A549 treated with DMSO at 1 μM for 4 hours (cell line): ENCODE results near the gene RTF2. TPM values are rescaled to one million over a fixed set of nuclear protein-coding genes. Genes with fewer than 3 reads are reported as not detected.

Source experiments
- total RNA-seq: library from RNA; stranded (reverse); fragments of 200-300 nt; extraction: Qiagen RNA extraction; gene quantifications from 5 replicates; pipeline ENCODE4 v1.2.3, GENCODE V29; 2022; ENCODE audit warnings: low read depth

RTF2 gene, protein sequence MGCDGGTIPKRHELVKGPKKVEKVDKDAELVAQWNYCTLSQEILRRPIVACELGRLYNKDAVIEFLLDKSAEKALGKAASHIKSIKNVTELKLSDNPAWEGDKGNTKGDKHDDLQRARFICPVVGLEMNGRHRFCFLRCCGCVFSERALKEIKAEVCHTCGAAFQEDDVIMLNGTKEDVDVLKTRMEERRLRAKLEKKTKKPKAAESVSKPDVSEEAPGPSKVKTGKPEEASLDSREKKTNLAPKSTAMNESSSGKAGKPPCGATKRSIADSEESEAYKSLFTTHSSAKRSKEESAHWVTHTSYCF
- total RNA-seq: 86.0 to 97.0 TPM (median 91.7 TPM) in 5 replicates

DNA sequence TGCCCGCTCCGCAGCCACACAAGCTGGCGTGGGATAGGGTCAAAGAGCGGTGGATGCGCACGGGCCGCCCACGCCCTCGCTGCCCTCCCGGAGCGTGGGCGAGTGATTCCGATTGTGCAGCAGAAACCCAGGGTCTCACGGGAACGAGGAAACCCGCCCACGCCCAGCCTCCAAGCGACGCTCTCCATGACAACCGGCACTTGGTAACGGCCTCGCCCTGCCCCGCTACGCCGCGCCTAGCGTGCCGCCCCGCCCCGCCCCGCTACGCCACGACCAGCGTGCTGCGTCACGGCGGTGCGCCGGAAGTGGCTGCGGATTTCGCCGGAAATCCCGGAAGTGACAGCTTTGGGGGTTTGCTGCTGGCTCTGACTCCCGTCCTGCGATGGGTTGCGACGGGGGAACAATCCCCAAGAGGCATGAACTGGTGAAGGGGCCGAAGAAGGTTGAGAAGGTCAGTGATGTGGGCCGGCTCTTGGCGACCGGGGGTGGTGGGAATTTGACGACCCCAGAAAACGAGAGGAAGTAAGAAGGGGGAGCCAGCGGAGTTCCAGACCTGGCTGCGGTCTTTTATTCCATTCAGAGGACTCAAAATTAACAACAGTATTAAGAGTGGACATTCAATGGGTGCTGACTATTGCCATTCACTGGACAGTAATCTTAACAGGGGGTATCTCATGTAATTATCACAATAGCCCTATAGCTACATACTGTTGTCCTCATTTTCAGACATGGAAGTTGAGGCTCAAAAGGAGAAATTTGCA, at the start of gene RTF2:
TSS of gene RTF2 (plus strand) at position 312 of the 761 bp plus-strand sequence. CDS start at position 383, 71 bp downstream.

DNA sequence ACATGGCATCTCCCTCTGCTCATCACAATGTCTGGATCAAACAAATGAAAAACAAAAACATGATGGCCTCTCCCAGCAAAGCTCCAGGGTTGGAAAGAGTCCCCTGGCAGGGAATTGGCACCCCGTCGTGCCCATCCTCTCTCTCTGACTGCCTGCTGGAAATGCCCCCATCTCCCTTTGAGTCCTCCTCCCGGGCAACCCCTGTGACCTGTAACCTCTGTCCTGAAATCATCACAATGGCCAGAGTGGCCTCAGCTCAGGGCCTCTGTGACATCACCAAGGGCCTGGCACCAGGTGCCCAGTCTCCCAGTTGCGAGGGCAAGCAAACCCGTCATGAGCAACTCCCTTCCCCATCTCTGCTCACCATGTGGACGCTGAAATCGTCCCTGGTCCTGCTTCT, 56.0 kb downstream of the RTF2 start, which contains the start of gene FAM209A:
TSS of gene FAM209A (plus strand) at position 301 of the 400 bp plus-strand sequence. CDS start at position 366, 65 bp downstream.

DNA sequence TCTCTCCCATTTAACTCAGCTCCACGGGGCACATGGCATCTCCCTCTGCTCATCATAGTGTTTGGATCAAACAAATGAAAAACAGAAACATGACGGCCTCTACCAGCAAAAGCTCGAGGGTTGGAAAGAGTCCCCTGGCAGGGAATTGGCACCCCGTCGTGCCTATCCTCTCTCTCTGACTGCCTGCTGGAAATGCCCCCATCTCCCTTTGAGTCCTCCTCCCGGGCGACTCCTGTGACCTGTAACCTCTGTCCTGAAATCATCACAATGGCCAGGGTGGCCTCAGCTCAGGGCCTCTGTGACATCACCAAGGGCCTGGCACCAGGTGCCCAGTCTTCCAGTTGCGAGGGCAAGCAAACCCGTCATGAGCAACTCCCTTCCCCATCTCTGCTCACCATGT, 64.5 kb downstream of the RTF2 start, which contains the start of gene FAM209B:
TSS of gene FAM209B (plus strand) at position 301 of the 400 bp plus-strand sequence. CDS start at position 397, 96 bp downstream.

Other genes with a start within 250 kb of the RTF2 start
- not detected in 5 replicates for gene MC3R, start 219.9 kb upstream of the RTF2 start, total RNA-seq
- gene FAM210B, start 109.7 kb upstream of the RTF2 start, total RNA-seq: 10.0 to 12.7 TPM (median 11.6 TPM) in 5 replicates
- gene AURKA, start 76.4 kb upstream of the RTF2 start, total RNA-seq: 102 to 121 TPM (median 119 TPM) in 5 replicates
- gene CSTF1, start 76.0 kb upstream of the RTF2 start, total RNA-seq: 40.7 to 46.6 TPM (median 41.2 TPM) in 5 replicates
- gene CASS4, start 56.4 kb upstream of the RTF2 start, total RNA-seq: 0.05 to 0.06 TPM (median 0.06 TPM) in 3 of 5 replicates, not detected in the others
- gene FAM209A, start 56.1 kb downstream of the RTF2 start, total RNA-seq: 0.24 to 0.37 TPM (median 0.28 TPM) in 5 replicates
- gene FAM209B, start 64.6 kb downstream of the RTF2 start, total RNA-seq: 0.30 to 0.62 TPM (median 0.50 TPM) in 4 of 5 replicates, not detected in the other
- gene TFAP2C, start 160.7 kb downstream of the RTF2 start, total RNA-seq: 13.6 to 16.5 TPM (median 15.4 TPM) in 5 replicates